Left colon (tissue), 2 donors: ENCODE results near the gene MYO19. TPM values are rescaled to one million over a fixed set of nuclear protein-coding genes. Genes with fewer than 3 reads are reported as not detected.
"Not testable (repeated sequence)": the region's sequence is repeated elsewhere in the genome, so short reads cannot be mapped to it uniquely, and the experiment has no call there.

Experiments
- ATAC-seq: fragments of 200-7000 bp; cut with Tn5 transposase; one replicate; pipeline ENCODE4 v1.9.1; 2020; ENCODE audit warnings: mild to moderate bottlenecking, moderate library complexity
- DNase-seq, 2 donors: peaks; one replicate each; pipeline ENCODE4 v3.0.0-alpha.2; 2020
- intact Hi-C, 2 donors: fragments of 100-400 bp; cut with DNase I in 1 of 2; cut with micrococcal nuclease in 1 of 2; formaldehyde crosslinking; loops; one replicate each; pipeline versions ENCODE4 v1.11.2 to v1.14.0; 2022; cut with DNase I, micrococcal nuclease
- total RNA-seq, 2 donors: library from RNA; stranded (reverse); fragmentation: NEBNext Ultra II Directional; extraction: Animal tissue kit (Norgen Biotek cat#: 25700); gene quantifications; one replicate each; pipeline ENCODE4 v1.2.1, GENCODE V29; 2021
- donor health status: DM: no; HTN: no; CAD: no.
- donor health status: DM: yes; HTN: yes; CAD: no.

MYO19 gene
- total RNA-seq, 2 donors from 2014 or later = 68.4 to 99.3 TPM

DNA sequence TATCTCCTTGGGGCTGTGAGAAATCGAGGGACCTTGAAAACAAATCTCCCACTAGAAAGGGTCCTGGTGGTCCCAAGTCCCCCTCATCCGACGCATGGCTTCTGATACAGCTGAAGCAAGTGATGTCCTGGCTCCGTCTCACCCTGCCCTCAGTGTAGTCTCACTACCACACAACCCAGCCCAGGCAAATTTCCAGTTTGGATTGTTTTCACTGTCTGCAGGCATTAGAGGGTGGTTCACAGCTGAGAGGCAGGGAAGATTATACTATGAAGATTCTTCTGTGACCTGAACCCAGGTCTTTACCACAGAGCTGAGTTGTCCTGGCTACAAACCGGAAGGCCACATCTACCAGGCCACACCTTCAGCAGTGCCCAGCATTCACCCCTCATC, 30.5 kb downstream of the MYO19 start:
- ATAC-seq (no peak), DNase-seq (no peak)
- intact Hi-C loops = no loop called here

DNA sequence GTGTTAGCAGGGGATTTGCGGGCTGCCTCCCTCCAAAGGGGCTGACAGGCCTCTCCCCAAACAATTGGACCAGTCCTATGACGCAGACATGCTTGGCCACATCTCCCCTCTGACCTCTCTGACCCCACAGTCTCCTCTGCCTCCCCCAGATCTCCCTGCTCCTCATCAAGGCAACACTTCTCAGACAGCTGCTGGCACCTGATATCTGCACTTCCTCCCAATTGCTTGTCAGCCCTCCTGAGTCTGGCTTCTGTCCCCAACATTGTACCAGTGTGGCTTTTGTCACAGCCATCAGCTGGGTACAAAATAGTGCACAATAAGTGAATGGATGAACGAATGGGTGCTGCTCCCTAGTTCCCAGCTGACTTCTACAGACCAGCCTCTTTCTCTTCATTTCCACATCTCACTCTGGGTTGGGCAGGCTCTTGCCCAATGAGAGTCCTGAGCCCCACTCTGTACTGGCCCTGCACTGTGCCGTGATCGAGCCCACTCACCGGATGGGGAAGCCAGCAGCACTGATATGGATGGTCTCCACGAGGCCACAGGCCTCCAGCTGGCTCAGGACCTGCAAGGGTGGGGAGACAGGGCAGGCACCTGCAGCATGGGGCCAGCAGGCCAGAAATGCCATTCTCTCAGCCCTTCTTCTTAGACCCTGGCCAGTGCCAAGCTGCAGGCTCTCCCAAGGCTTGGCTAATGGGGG, 31.1 kb downstream of the MYO19 start:
- DNase-seq (no peak), ATAC-seq (no peak)
- intact Hi-C loops = no loop called here

DNA sequence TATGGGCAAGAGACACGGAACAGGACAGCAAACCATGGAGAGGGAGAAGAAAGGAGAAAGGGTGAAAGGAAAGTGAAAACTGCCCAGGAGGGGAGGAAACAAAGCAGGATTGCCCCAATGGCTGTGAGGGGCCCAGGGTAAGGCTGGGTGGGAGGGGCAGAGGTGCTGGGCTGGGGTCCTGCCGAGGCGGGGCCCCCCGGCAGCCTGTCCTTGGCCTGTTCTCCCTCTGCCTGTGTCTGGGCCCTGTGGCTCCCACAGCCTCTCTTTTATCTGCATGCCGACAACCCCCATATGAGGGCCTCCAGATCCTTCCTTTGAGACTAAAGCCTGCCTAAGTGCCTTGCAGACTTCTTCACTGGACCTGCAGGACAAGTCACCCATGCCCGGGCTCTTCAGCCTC, 32.7 kb downstream of the MYO19 start:
- intact Hi-C loops = no loop called here
- ATAC-seq = no peak
- no peak for DNase-seq

DNA sequence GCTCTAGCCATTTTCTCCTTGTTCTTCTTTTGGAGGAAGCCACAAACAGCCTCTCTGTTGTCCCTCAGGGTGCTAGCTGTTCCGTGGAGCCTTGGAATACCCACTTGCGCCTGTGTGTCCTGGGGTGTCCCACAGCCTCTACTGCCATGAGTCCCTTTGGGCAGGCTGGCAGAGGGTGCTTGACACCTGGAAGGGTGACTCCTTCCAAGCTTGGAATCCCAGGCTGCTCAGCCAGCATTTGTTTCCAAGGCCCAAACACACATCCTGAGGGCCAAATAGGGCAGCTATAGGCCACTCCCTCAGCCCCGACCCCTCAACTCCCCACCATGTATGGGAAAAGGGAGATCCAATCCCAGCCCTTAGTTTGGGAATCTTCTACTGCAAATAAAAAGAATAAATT, 33.3 kb downstream of the MYO19 start:
- no peak for ATAC-seq

DNA sequence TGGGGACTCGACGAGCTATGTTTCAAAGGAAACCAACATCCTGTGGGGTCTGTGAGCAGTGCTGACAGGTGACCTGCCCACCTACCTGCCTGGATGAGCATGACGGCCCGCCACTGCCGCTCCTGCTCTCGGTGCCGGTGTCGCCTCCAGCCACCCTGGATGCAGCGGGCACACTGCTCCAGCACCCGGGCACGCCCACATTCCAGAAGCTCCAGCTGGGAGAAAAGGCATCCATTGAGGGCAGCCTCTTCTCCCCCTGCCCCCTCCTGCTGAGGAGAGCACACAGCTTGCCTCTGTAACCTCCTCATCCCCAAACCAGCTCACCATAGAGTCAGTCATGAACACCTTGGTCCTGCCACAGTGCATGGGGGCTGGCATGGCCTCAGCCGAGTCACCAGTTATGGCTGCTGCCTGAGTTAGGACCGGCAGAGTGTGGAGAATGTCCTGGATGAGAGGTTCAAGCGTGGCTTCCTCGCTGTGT, 33.9 kb downstream of the MYO19 start:
- DNase-seq (no peak), ATAC-seq (no peak)
- intact Hi-C loops = no loop called here

More for the DNA sequence above, 33.3 kb downstream of the MYO19 start:
- no peak for DNase-seq
- intact Hi-C loops = no loop called here

DNA sequence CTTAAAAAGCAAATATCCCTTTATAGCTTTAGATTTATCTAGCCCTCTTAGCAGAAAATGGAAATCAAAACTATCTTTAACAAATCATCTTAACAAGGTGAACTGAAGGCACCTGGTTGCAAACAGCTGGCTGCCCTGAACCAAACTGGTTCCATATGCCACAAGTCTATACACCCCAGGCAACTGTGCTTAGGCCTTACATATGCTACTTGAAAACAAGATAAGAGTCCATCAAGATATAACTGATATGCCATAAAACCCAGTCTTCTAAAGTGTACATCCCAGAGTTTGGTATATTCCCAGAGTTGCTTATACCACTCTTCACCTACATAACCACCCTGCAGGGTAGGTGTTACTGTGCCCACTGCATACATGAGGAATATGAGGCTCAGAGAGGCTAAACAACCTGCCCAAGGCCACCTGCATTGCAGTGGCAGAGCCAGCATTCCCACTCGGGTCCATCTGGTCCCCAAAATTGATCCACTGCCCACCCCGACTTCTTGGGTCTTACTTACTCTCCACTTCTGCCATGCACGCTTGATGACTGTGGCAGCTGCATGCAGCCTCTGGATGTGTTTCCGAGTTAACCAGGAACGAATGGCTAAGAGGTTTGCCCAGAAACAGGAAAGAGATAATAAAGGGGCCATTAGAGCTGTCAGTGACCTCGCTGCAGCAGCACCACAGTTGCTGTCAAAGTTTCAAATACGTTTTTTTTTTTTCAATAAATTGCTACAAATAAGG, 35.9 kb downstream of the MYO19 start:
- intact Hi-C loops = no loop called here
- no peak for DNase-seq
- no peak for ATAC-seq

DNA sequence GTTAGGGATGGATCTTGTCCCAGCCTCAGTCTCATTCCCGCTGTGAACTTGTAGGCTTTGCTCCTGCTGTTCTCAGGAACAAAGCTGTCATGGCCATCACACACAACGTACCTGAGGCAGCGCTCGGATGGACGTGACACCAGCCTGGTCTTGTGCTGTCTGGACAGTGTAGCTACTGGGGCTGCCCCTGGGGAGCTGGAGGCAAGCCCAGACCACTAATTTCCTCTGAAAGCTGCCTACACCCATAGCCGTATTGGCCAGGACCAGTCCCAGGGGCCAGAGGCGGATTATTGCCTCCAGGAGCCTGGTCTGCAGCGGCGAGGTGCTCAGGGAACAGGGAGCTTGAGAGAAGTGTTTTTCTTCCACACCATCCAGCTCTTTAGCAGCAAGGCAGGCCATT, 36.5 kb downstream of the MYO19 start:
- intact Hi-C loops = no loop called here
- ATAC-seq (no peak), DNase-seq (no peak)

DNA sequence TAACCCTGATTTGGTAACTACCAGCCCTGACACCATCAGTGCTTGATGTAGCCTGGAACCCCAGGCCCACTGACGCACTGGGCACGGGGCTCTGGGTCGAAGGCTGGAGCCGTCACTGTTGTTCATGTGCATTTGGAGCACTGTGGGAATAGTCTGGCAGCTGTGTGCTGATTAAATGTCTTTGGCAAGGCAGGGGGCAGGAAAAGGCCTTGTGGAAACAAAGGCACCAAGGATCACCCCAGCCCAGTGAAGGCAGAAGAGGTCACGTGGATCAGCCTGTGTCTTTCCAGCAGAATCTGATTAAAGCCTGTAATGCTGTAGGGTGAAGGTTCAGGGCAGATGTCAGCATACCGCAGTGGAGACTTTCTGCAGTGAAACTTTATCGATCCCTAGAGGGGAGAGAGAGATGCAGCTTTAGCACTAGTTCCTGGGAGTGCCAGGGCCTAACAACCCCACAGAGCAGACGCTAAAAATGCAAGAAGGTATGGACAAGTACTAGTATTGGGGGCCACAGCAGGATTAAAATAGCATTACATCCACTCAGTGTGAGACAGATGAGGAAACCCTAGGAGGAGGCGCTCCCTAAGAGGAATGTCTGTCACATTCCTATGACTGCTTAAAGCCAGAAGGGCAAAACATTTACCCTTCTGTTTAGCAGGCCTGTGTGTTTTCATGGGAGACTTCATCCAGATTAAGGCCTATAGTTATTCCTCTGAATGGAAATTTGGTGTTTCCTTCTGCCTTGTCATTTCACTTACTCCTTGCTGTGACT, 38.5 kb downstream of the MYO19 start:
- ATAC-seq = no peak
- DNase-seq = no peak
- intact Hi-C loops = no loop called here

DNA sequence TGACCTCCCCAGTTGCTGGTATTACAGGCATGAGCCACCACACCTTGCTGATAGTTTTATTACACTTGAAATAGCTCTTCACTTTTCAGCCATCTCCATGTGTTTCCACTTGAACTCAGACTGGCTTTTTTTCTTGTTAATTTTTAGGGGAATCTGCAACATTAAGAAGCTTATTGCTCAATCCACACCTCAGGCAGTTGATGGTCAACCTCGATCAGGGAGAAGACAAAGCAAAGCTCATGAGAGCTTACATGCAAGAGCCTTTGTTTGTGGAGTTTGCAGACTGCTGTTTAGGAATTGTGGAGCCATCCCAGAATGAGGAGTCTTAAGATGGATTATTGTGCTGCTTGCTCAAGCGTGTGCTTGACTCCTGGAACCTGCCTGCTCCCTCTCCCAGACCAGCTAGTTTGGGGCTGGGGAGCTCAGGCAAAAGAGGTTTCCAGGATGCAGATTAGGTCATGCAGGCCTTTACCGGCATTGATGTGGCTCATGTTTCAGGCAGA, 39.5 kb downstream of the MYO19 start:
- intact Hi-C loops = no loop called here
- DNase-seq (no peak), ATAC-seq (no peak)

DNA sequence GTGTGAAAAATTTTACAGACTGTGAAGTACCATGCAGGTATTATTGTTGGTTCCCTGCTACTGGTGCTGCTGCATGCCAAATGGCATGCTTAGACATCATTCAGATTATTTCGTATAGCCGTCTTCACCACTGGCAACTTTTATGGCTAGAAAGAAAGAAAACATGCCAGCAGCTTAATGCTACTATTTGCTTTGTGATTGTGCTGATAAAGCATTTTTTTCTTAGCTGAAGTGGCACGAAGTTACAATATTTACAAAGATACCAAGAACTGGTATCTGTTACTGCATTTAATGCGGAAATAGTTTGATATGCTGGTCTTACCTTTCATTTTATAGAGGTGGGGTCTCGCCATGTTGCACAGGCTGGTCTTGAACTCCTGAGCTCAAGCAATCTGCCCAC, 40.0 kb downstream of the MYO19 start:
- intact Hi-C loops = no loop called here
- ATAC-seq (no peak), DNase-seq (no peak)

DNA sequence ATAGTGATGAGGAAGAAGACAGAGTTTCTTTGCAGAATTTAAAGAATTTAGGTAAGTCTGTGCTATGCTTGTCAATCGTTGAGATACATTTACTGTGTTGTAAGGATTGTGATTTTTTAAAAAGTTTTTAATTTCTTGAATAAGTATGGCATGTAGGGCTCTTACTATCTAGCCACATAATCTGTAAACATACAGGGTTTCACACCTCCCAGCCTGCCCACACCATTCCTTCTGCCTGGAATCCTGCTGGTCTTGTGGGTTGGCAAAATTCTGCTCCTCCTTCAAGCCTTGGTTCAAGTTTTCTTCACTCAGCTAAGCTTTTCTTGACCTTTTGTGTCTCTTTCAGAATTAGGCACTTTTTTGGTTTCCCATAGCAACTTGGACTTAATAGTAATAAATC, 40.7 kb downstream of the MYO19 start:
- no peak for ATAC-seq
- intact Hi-C loops = no loop called here
- no peak for DNase-seq

DNA sequence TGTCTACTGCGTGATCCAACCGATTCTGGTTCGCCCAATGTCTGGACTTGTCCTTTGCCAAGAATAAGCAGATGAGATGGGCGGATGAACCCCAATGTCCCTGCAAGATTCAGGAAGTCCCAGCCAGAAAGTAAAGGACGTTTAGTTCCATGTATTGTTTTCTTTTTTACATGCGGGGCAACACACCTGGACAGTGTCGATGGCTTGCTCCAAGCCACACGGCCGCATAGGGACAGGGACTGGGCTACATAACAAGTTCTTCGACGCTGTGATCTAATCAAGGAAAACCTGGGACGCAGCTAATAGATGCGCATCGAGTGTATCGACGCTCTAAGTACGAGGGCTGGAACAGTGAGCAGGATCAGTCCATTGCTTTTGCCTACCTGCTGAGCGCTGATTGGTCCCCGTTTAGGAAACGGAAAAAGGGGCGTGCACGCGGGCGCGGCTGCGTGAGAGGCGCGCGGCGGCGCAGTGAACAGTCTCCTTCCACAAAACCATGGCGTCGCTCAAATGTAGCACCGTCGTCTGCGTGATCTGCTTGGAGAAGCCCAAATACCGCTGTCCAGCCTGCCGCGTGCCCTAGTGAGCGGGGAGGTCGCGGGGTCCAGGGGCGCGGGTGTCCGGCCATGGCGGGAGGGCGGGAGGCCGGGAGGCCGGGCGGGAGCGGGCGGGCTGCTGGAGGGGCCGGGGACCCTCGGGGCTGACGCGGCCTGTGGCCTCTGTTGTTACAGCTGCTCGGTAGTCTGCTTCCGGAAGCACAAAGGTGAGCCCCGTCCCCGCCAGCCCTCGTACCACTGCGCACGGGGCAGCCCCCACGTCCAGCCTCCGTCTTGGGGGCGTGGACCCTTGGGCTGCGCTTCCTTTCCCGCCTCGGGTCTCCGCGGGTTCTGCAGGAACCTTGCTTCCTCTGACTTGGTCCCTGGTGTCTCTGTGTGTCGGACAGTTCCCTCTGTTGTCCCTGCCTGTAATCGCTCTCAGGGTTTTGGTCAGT, 48.2 kb downstream of the MYO19 start, which contains the start of gene ZNHIT3:
TSS of gene ZNHIT3 (plus strand) at position 478 of the 991 bp plus-strand sequence. CDS start at position 497, 19 bp downstream.
- intact Hi-C loops = loop anchor here in 1 of 2 donors (10.0 kb wide), 1 partner anchor 522 kb away; no protein-coding TSS in a partner anchor
- peak; percentile 92 to 95 for DNase-seq

DNA sequence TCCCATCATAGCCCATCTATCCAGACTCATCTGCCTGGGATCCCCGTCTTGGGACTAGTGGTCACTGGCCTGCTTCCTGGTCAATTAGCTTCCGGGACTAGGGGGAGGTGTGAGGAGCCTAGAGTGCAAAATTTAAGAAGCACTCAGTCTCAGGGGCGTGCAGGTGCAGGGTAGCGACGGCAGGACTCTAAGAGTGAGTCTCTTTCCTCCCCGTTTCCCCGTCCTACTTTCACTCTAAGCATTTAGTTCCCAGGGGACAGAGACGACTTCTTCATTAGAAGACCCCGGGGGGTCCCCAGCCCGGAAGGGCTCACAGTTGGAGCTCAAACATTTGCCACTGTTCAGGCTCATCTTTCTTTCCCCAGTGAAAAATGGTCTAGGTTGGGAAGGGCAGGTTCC, 48.9 kb downstream of the MYO19 start:
- ATAC-seq = no peak

More for the DNA sequence above, 48.2 kb downstream of the MYO19 start, which contains the start of gene ZNHIT3:
- peak; percentile 95 for ATAC-seq

DNA sequence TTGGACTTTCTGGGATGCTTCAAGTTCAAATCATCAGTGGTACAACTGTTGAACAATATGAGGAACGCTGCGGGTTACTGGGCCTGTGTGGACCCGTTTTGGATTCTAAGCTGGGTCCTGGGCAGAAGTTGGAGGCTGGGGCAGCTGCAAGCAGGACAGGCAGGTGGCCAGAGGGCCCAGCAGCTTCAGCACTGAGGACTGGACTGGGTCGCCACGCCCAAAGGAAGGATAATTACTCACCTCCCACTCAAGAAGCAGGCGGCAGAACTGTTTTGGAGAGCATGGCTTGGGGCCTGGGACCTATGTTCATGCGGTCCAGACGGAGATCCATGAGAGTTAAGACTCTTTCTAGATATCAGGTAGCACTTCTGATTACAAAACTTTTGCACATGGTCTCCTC, 49.6 kb downstream of the MYO19 start:
- ATAC-seq (no peak), DNase-seq (no peak)
- intact Hi-C loops = loop anchor here in 1 of 2 donors (10.0 kb wide), 1 partner anchor 520 kb away; no protein-coding TSS in a partner anchor

More for the DNA sequence above, 48.9 kb downstream of the MYO19 start:
- DNase-seq = no peak
- intact Hi-C loops = loop anchor here in 1 of 2 donors (10.0 kb wide), 1 partner anchor 521 kb away; no protein-coding TSS in a partner anchor

DNA sequence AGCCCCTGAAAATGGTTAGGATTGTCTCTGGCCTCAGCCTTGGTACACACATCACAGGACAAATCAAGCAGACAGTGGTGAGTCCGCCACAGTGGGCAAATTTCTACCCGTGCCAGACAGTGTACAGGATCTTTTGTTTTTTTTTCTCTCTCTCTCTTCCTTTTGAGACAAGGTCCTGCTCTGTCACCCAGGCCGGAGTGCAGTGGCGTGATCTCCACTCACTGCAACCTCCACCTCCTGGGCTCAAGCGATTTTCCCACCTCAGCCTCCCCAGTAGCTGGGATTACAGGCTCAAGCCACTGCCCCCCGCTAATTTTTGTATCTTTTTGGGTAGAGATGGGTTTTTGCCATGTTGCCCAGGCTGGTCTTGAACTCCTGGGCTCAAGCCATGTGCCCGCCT, 50.6 kb downstream of the MYO19 start:
- not testable (repeated sequence) for DNase-seq, ATAC-seq
- intact Hi-C loops = loop anchor here in 1 of 2 donors (10.0 kb wide), 1 partner anchor 519 kb away; no protein-coding TSS in a partner anchor

DNA sequence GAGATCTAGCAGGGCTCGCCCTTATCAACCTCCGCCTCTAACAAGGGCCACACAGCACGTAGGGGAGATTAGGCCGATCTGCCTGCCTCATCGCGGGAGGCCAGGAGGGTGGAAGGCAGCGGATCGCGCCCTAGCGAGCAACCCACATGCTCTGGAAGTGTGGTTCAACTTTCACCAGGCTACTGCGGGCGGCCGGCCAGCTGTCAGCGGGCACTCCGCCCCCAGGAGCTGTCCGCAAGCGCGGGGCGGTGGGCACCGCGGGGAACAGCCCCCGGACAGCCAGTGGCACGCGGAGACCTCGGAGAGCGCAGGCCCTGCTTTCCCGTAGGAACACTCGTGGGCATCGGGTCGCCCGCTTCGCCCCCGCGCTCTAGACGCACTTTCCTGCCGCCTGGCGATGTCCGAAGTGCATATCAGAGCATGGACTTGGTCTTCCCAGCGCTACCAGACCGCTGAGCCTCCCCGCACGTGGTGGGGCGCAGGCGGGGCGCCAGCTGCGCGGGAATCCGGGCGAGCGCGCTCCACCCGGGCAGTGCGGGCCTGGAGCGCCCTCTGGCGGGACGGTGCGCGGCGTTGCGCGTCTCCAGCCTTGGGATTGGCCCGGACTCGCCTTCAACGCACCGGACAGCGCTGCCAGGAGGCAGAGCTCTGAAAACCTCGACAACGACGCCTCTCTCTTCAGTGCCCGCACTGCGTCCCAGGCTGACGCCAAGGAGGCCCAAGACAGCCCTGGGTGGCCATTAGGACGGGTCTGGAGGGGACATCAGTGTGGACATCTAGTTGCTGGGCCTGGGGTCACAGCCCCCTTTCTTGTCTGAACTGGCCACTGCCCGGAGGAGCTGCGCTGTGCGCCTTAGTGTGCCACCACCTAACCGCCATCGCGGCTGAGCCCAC, 51.8 kb downstream of the MYO19 start:
- peak; percentile 66 to 86 for DNase-seq
- peak; percentile 80 for ATAC-seq
- intact Hi-C loops = loop anchor here in 1 of 2 donors (10.0 kb wide), 1 partner anchor 518 kb away; no protein-coding TSS in a partner anchor

DNA sequence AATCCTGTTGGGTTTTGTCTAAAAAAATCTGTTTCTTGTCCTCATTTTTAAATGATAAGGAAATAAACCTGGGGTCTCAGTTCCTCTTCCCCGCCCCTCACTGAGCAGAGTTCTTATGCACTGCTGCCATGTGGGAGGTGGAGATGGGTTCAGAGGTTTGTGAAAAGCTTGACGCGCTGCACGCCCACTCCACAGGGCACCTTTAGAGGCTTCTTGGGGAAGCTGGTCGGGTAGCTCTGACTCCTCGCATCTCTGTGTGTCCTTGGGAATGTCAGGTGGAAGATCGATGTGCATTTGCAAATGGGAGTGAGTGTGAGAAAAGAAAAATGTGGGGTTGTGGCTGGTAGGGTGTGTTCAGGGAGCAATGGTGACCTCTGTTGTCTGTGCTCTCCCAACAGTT, 52.8 kb downstream of the MYO19 start:
- intact Hi-C loops = loop anchor here in 1 of 2 donors (10.0 kb wide), 1 partner anchor 517 kb away; no protein-coding TSS in a partner anchor
- DNase-seq = no peak
- ATAC-seq = no peak
